HuH-7.5 (cell line): Measurements from ENCODE around the gene CSE1L.
"Not testable (repeated sequence)": the region's sequence is repeated elsewhere in the genome, so short reads cannot be mapped to it uniquely, and the experiment has no call there.

Experiments
- DNase-seq: peaks from one replicate; pipeline ENCODE4 v3.0.0; 2011; ENCODE audit warnings: low spot score

CSE1L gene, protein sequence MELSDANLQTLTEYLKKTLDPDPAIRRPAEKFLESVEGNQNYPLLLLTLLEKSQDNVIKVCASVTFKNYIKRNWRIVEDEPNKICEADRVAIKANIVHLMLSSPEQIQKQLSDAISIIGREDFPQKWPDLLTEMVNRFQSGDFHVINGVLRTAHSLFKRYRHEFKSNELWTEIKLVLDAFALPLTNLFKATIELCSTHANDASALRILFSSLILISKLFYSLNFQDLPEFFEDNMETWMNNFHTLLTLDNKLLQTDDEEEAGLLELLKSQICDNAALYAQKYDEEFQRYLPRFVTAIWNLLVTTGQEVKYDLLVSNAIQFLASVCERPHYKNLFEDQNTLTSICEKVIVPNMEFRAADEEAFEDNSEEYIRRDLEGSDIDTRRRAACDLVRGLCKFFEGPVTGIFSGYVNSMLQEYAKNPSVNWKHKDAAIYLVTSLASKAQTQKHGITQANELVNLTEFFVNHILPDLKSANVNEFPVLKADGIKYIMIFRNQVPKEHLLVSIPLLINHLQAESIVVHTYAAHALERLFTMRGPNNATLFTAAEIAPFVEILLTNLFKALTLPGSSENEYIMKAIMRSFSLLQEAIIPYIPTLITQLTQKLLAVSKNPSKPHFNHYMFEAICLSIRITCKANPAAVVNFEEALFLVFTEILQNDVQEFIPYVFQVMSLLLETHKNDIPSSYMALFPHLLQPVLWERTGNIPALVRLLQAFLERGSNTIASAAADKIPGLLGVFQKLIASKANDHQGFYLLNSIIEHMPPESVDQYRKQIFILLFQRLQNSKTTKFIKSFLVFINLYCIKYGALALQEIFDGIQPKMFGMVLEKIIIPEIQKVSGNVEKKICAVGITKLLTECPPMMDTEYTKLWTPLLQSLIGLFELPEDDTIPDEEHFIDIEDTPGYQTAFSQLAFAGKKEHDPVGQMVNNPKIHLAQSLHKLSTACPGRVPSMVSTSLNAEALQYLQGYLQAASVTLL

DNA sequence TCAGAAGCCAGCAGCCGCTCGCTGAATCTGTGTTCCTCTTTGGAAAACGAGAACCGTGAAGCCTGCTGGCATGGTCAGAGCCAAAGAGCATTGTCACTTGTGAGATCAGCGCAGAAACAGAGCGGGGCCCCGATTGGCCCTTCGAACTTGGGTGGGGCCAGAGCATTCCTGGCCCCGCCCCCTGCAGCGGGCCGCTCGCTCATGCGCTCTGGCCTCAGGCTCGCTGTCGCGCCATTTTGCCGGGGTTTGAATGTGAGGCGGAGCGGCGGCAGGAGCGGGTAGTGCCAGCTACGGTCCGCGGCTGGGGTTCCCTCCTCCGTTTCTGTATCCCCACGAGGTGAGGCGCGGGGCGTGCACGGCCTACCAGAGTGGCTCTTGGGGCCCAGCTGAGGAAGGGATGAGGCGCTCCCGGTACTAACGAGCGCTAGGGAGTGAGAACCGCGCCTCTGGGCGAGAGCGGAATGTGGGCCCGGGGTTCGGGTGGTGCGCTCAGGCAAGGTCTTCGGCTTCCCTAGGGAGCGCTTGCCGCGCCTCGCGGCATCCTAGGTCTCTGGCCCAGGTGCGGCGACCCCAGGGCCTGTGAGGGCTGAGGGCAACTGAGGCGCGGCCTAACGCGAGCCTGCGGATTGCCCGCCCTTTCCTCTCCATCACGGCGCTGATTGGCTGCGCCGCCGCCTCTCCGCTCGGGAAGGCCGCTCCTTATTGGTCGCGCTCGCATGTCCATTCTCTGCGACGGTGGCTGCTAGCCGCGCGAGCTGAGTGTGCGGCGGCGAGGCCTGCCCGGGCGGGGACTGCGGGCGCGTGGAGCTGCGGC, at the start of gene CSE1L:
TSS of gene CSE1L (plus strand) at position 226 of the 814 bp plus-strand sequence. CDS start 12,152 bp downstream, outside the sequence.
- peak; percentile 89 for DNase-seq

DNA sequence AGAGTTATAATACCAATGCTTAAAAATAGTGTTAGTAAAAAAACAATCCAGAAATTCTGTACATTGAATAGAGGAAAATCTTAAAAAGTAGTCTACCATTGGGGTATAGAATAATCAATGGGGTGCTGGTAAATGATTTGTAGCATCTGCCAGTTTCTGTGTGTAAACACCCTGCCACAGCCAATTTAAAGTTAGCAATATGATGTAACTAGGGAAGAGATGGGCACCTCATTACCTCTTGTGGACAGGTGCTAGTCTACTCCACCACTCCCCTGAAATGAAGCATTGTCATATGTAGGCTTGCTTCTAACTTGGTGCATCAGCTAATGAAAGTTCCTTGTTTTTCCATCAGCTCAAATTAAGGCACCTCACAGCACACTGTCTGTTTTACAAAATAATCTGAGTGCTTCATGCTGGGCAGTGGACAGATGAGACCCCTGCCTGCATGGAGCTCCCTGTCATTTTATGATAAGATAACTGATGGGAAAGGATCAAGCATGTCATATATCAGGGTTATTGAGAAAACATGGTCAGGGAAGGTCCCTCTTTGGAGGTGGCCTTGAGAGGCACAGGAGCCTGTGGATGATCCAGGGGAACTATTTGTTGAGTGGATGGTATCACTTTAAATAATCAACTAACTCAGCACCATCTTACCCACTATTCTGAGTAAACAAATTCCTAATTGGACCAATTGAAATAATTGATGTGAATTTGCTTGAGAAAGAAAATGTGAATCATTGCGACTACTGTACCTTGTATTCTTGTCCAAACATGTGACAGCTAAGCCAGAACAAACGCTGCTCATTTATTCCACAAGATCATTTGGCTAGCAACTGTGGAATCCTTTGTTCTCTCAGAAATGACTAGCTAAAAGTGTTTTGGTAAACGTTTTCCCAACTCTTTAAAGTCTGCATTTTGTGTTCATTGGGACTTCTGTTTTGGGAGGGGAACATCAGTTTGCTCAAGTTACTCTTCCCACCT, 45.9 kb upstream of the CSE1L start:
- DNase-seq: no peak

DNA sequence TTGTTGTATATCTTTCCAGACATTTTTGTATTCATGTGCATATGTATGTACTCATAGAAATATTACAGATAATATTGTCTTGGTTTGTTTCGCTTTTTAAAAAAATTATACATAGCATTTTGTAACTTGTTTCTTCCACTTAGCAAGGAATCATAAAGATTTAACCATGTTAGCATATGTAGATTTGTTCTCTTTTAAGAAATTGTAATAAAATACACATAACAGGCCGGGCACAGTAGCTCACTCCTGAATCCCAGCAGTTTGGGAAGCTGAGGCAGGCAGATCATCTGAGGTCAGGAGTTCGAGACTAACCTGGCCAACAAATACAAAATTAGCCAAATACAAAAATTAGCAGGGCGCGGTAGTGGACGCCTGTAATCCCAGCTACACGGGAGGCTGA, 44.4 kb upstream of the CSE1L start:
- no peak for DNase-seq

DNA sequence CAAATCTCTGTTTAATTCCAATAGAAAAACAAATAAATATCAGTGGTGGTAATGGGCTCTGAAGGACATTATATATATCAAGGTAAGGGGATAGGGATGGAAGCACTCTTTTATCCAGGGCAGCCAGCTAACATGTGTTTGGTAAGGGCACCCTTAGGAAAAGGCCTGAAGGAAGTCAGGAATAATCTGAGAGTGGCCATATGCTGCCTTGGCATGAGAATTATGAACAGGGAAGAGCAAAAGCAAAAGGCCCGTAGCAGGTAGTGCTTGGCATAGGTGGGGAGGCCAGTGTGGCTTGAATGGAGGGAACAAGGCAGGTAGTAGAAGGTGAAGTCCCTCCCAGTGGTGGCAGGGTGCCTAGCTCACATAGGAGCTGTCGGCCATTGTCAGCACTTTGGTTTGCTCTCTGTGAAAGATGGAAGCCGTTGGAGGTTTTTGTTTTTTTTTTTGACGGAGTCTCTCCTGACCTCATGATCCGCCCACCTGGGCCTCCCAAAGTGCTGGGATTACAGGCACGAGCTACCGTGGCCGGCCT, 39.6 kb upstream of the CSE1L start:
- DNase-seq: no peak

DNA sequence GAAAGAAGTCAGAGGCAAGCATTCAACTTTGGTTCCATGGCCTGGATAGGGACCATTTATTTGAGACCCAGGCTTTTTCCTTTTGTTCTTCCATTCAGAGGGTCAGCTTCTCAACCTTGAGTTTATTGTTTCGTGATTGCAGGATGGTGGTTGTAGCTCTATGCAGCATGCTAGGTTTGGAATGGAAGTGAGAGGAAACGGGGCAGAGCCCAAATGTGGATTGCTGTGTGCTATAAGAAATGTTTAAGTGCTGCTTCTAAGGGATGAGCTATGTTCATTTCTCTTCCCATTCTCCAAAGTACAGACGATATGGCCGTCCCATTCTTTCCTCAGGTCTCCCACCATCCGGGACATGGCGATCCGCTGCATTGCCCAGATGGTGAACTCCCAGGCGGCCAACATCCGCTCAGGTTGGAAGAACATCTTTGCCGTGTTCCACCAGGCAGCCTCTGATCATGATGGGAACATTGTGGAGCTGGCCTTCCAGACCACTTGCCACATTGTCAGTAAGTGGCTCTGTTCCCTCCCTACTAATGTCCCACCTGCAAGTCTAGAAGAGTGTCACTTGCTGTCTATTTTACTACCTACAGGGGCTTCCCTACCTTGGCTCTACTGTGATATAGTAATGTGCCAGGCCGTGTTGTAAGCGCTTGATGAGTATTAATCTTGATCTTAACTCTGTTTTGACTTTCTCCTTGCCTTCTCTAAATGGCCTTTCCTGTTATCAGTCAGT, 36.0 kb upstream of the CSE1L start:
- no peak for DNase-seq

DNA sequence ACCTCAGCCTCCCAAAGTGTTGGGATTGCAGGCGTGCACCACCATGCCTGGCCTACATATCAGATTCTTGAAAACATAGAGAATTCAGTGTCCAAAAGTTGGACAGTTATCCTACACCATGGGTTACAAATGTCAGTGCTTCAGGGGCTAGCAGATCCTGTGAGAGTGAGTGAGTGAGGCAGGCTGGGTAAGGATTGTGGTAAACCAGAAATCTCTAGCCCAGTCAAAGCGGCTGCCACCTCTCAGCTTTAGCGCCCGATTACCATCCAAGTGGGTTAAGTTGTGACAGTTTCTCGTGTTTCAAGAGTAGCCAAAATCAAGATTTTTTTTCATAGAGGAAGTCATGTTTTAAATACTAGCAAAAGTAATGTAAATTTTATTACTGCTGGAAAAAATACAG, 21.9 kb upstream of the CSE1L start:
- DNase-seq: no peak

DNA sequence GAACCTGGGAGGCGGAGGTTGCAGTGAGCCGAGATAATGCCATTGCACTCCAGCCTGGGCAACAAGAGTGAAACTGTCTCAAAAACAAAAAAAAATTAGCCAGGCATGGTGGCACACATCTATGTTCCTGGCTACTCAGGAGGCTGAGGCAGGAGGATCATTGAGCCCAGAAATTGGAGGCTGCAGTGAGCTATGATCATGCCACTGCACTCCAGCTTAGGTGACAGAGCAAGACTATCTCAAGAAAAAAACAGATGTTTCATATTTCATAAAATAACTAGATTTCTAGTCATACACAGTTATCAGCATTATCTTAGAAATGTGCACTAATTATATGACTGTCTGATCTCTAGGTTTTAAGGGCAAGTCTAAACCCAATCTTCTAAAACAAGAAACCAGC, 17.9 kb upstream of the CSE1L start:
- DNase-seq: not testable (repeated sequence)

DNA sequence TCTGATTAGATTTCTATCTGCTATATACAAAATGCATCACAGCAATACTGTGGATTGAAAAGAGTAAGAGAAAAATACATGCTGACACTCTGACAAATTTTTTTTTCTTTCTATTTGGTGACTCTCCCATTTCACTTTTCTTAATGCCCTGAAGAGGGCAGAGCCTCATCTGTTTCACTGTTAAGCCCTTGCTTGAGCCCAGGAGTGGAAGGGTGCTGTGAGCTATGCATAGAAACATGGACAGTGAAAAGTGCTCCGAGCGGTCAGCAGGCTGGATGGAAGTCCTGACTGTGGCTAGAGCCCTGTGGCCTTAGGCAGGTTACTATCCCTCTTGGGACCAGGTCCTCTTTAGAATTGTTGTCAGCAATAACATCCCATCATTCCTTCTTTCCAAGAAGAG, 17.4 kb upstream of the CSE1L start:
- no peak for DNase-seq

DNA sequence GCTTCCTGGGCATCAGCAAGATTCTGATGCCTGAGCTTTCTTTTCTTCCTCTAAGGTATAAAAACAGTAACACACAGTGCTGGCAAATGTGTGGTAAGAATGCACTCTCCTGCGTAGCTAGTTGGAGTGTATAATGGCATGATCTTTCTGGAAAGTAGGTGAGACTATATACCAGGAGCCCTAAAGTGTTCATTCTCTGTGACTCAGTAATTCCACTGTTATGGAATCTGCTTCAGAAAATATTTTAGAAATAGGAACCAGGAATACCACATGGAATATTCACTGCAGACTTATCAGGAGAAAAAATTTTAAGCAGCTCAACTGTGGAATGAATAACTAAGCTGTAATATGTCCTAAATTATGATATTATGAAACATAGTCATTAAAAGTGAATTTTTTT, 16.9 kb upstream of the CSE1L start:
- no peak for DNase-seq

DNA sequence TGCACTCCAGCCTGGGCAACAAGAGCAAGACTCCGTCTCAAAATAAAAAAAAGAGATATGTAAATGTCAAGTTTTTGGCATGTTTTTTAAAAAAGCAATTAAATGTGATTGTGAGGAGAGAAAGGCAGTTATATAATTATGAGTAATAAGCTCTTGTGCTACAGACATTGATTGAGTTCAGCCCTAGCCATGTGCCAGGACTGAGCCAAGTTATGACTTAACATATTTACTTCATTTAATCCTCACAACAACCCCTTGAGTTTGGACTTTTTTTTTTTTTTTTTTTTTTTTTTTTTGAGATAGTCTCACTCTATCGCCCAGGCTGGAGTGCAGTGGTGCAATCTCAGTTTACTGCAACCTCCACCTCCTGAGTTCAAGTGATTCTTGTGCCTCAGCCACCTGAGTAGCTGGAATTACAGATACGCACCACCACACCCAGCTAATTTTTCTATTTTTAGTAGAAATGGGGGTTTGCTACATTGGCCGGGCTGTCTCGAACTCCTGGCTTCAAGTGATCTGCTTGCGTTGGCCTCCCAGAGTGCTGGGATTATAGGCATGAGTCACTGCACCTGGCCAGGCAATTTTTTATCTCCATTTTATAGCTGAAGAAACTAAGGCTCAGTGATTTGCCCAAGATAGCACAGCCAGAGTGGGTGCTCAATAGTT, 15.0 kb upstream of the CSE1L start:
- DNase-seq: no peak

DNA sequence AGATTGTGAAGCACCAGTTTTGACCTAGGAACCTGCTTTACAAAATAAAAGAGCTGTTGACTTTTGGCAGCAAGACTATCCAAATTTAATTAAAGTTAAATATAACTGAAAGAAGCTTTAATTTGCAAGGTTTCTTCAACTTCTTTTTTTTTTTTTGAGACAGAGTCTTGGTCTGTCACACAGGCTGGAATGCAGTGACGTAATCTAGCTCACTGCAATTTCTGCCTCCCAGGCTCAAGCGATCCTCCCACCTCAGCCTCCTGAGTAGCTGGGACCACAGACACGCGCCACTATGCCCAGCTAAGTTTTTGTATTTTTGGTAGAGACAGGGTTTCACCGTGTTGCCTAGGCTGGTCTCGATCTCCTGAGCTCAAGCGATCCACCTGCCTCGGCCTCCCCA, 13.7 kb upstream of the CSE1L start:
- DNase-seq: no peak

DNA sequence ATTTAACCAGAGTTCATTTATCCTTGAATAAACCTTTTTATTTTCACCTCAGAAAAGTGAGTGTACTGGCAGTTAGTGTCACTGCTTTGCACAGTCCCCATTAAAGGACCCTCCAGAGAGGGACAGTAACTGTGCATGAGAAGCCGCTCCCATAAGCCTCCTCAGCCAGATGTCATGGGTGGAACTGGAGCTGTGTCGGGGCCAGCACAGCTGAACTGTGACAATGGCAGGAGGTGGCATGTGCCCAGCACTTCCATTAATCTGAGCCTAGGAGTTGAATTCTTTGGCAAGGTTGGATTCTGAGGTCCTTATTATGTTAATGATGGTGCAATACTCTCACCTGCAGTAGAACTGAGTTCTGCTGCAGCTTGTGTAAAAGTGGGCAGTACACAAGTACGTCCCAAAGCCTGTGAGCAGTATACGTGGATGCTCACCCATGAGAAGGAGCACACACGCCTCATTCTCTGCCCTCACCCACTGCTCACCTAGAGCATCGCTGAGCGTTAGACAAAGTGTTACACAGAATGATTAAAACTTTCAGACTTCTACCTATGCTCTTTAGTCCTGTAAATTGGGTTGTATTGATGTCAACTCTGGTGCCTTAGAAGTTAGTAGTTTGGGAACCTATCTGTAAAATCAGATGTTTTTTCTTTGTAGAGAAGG, 11.9 kb upstream of the CSE1L start:
- DNase-seq: no peak

DNA sequence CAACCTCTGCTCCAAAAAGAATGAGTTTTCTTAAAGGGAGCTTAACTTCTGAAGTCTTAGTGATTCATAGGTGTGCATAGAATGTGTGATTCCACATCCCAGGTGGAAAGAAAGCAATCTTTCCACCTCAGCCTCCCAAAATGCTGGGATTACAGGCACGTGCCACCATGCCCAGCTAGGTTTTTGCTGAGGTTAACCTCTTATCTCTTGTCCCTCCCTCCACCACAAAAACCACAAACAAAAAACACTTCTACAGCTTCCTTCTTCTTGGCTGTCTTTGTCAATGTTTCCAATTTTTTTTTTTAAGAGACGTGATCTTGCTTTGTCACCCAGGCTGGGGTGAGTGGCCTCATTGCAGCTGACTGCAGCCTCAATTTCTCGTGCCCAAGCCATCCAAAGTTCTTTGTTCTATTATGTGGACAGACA, 8.1 kb upstream of the CSE1L start:
- DNase-seq: no peak

DNA sequence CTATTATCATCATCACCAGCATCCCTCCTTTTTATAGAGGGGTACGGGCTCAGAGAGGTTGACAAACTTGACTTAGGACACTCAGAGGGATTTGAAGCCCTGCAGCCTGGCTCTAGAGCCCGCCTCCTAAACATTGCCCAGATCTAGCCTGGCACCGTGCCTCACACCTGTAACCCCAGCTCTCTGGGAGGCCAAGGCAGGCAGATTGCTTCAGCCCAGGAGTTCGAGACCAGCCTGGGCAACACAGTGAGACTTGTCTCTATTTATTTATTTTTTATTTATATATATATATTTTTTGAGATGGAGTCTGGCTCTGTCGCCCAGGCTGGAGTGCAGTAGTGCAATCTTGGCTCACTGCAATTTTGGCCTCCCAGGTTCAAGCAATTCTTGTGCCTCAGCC, 6.3 kb upstream of the CSE1L start:
- no peak for DNase-seq

DNA sequence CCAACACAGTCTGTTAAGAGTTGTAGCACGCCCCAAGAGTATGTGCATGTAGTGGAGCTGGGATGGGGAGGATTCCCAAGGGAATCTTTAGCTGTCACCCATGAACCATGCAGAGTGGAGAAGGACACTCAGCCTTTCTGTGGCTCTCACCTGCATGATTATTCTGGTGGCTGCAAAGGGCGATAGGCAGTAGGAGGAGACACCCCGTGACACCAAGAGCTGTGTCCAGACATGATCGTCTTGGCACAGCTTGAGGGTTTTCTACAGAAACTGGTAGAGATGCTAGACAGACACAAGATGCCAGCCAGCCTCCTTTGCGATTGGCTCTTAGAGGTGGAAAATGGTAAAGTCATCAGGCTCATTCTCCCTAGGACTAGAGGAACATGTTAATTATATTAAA, 3.1 kb upstream of the CSE1L start:
- no peak for DNase-seq

DNA sequence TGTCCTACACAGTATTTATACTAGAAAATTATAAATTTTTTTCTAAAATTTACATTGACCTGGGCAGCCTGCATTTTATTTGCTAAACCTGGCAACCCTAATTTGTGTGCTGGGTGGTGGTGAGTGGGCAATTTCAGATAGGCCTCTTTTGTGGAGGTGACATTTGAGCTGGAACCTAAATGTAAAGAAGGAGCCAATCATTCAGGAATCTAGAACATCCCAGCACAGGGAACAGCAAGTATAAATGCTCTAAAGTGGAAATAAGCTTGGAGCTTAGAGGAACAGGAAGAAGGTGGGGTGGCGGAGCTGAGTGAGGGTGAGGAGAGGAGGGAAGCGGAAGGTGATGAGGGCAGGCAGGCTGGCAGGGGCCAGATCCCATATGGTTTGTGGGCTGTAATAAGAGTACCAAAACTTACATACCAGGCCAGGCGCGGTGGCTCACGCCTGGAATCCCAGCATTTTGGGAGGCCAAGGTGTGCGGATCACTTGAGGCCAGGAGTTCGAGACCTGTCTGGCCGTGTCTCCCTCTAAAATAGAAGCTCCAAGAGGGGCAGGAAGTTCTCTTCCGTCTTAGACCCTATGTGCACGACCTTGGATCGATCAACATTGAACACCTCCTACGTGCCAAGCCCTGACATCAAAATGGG, 549 bp upstream of the CSE1L start:
- DNase-seq: no peak

DNA sequence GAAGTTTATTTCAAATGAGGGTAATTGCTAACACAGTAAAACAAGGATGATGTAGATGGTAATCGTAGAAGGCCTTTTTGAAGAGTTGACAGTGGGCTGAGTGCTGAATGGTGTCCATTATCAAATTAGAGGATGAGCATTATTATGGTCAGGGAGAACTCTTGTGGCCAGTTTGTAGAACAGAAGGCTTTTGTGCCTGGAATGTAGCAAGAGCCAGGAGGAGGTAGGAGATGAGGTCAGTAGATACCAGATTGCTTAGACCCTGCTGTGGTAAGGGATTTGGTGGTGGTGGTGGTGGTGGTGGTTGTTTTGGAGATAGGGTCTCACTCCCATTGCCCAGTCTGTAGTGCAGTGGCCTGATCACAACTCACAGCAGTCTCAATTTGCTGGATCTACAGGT, 6.2 kb downstream of the CSE1L start:
- DNase-seq: no peak

DNA sequence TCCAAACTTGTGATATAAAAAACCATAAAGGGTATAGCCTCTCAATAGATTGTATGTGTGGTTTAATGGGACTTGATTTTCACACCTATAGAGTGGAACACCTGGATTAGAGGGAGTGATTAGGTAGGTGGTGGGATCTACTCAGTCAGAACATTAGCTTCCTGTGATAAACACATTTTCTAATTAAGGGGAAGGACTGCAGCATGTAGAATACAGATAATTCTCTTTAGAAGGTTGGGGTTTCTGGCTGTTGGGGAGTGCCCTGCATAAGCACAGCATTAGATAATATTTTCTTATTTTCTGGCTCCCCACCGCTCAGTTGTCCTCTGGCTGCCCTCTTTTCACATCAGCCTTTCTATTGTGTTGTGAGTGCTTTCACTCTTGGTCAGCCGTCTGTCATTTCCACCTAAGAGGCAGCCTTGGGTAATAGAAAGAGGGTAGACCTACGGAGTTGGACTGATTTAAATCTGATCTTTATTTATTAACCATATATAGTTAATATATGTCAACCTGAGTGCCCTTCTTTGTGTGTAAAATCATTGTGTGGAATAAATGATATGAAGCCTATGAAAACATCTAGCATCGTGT, 8.0 kb downstream of the CSE1L start:
- no peak for DNase-seq
